IMR-90 (cell line): ENCODE data around the gene PRKAR1B. TPM values are rescaled to one million over a fixed set of nuclear protein-coding genes. Genes with fewer than 3 reads are reported as not detected.

Experiments used
- ATAC-seq: fragments of 200-7000 bp; cut with Tn5 transposase; 2 replicates; pipeline ENCODE4 v1.9.1; 2020; ENCODE audit warnings: low read depth, mild to moderate bottlenecking, moderate library complexity
- BruUV-seq: library from RNA; stranded (reverse); fragments of 400-500 nt; replicated peaks from 2 replicates; lab custom pipeline; 2021; lab: Mats Ljungman, UMichigan
- CTCF ChIA-PET: fragments of 300-600 bp; formaldehyde crosslinking; extraction: SDS; loops from one replicate; lab custom pipeline; 2021; ENCODE audit warnings: antibody characterized with exemption; lab: Yijun Ruan, JAX
- POLR2A ChIA-PET: fragments of 300-600 bp; sonication (Branson Sonifier 250); formaldehyde crosslinking; loops from one replicate; lab custom pipeline; 2022; ENCODE audit warnings: antibody characterized with exemption; ENCODE audit not compliant: unreplicated experiment; lab: Charles Lee
- DNase-seq: peaks from one replicate; pipeline ENCODE4 v3.0.0; 2013
- H2AFZ ChIP-seq: replicated peaks from 2 replicates; pipeline ENCODE3; 2013; ENCODE audit warnings: low read length, mild to moderate bottlenecking; ENCODE audit not compliant: poor library complexity
- H2AK5ac ChIP-seq: 2 replicates; pipeline ENCODE4 v1.6.1; 2013; ENCODE audit warnings: low read depth, low read length, inconsistent platforms
- H2AK9ac ChIP-seq: replicated peaks from 2 replicates; pipeline ENCODE3; 2013; ENCODE audit warnings: mild to moderate bottlenecking, low read depth, low read length, moderate library complexity; ENCODE audit not compliant: poor library complexity
- H2BK120ac ChIP-seq: 2 replicates; pipeline ENCODE4 v1.6.1; 2013; ENCODE audit warnings: low read depth, low read length, inconsistent platforms
- H2BK15ac ChIP-seq: 3 replicates; pipeline ENCODE4 v1.6.1; 2013; ENCODE audit warnings: low read depth, low read length, inconsistent platforms
- H2BK20ac ChIP-seq: 2 replicates; pipeline ENCODE4 v1.6.1; 2013; ENCODE audit warnings: low read depth, mild to moderate bottlenecking, inconsistent platforms, low read length, moderate library complexity
- H2BK5ac ChIP-seq: 2 replicates; pipeline ENCODE4 v1.6.1; 2013; ENCODE audit warnings: mild to moderate bottlenecking, low read depth, low read length, inconsistent platforms; ENCODE audit not compliant: poor library complexity, severe bottlenecking
- H3K14ac ChIP-seq: replicated peaks from 2 replicates; pipeline ENCODE4 v1.6.1; 2013; ENCODE audit warnings: low read depth, low read length, inconsistent platforms
- H3K18ac ChIP-seq: 2 replicates; pipeline ENCODE4 v1.6.1; 2013; ENCODE audit warnings: low read depth, low read length, control low read depth
- H3K23ac ChIP-seq: 2 replicates; pipeline ENCODE4 v1.6.1; 2013; ENCODE audit warnings: low read depth, low read length, inconsistent platforms
- H3K27ac ChIP-seq: 2 replicates; pipeline ENCODE4 v1.5.1; 2013; ENCODE audit warnings: mild to moderate bottlenecking, control low read depth, low read length; ENCODE audit not compliant: insufficient read depth
- H3K27me3 ChIP-seq: 2 replicates; pipeline ENCODE4 v1.6.1; 2013; ENCODE audit warnings: low read length; ENCODE audit not compliant: control insufficient read depth, insufficient read depth
- H3K36me3 ChIP-seq: 2 replicates; pipeline ENCODE4 v1.6.1; 2013; ENCODE audit warnings: low read length, mixed read lengths; ENCODE audit not compliant: control insufficient read depth, insufficient read depth
- H3K4ac ChIP-seq: 2 replicates; pipeline ENCODE4 v1.6.1; 2013; ENCODE audit warnings: low read depth, low read length, inconsistent platforms
- H3K4me1 ChIP-seq: 2 replicates; pipeline ENCODE4 v1.6.1; 2013; ENCODE audit warnings: low read length, mixed read lengths; ENCODE audit not compliant: control insufficient read depth, insufficient read depth
- H3K4me2 ChIP-seq: 2 replicates; pipeline ENCODE4 v1.6.1; 2013; ENCODE audit warnings: low read depth, mild to moderate bottlenecking, control low read depth, low read length, moderate library complexity
- H3K4me3 ChIP-seq: 2 replicates; pipeline ENCODE4 v1.5.1; 2013; ENCODE audit warnings: low read depth, mild to moderate bottlenecking, control low read depth, low read length, moderate library complexity; ENCODE audit not compliant: insufficient read depth
- H3K56ac ChIP-seq: 2 replicates; pipeline ENCODE4 v1.6.1; 2013; ENCODE audit warnings: low read length, inconsistent platforms; ENCODE audit not compliant: insufficient read depth; ENCODE audit errors: extremely low read depth
- H3K79me1 ChIP-seq, 2 experiments: 2 replicates each; pipeline ENCODE4 v1.6.1; 2013; ENCODE audit warnings: low read length in 2 of 2, inconsistent platforms in 1 of 2, low read depth in 1 of 2
- H3K9ac ChIP-seq: 2 replicates; pipeline ENCODE4 v1.6.1; 2013; ENCODE audit warnings: low read depth, low read length, control low read depth
- H3K9me1 ChIP-seq: 2 replicates; pipeline ENCODE4 v1.6.1; 2013; ENCODE audit warnings: low read length, inconsistent platforms; ENCODE audit not compliant: insufficient read depth
- H3K9me3 ChIP-seq: 2 replicates; pipeline ENCODE4 v1.6.1; 2013; ENCODE audit warnings: low read length; ENCODE audit not compliant: control insufficient read depth, insufficient read depth
- H4K20me1 ChIP-seq: 2 replicates; pipeline ENCODE4 v1.6.1; 2013; ENCODE audit warnings: low read length, inconsistent platforms; ENCODE audit not compliant: insufficient read depth
- H4K5ac ChIP-seq: 2 replicates; pipeline ENCODE4 v1.6.1; 2013; ENCODE audit warnings: mild to moderate bottlenecking, low read depth, low read length, control low read depth
- H4K8ac ChIP-seq, 2 experiments: 2 replicates each; pipeline ENCODE4 v1.6.1; 2013; ENCODE audit warnings: low read depth in 2 of 2, low read length in 2 of 2, control low read depth in 1 of 2, inconsistent platforms in 1 of 2
- H4K91ac ChIP-seq: 2 replicates; pipeline ENCODE4 v1.6.1; 2013; ENCODE audit warnings: low read depth, low read length, inconsistent platforms; ENCODE audit not compliant: insufficient read depth
- BHLHE40 ChIP-seq: fragments of 150-350 bp; IDR thresholded peaks from 2 replicates; pipeline ENCODE4 v1.6.1; 2016; ENCODE audit warnings: mild to moderate bottlenecking, low read depth, low read length
- CEBPB ChIP-seq: IDR thresholded peaks from 2 replicates; pipeline ENCODE4 v1.6.1; 2012; ENCODE audit warnings: low read depth, low read length, improper control_type of control experiment
- FOS ChIP-seq: fragments of 150-350 bp; IDR thresholded peaks from 2 replicates; pipeline ENCODE4 v1.6.1; 2016; ENCODE audit warnings: low read depth, low read length
- MAFK ChIP-seq: IDR thresholded peaks from 2 replicates; pipeline ENCODE4 v1.6.1; 2012; ENCODE audit warnings: low read depth, low read length, improper control_type of control experiment
- MAZ ChIP-seq: IDR thresholded peaks from 2 replicates; pipeline ENCODE4 v1.6.1; 2012; ENCODE audit warnings: low read depth, mild to moderate bottlenecking, low read length, improper control_type of control experiment, moderate library complexity, borderline replicate concordance
- MXI1 ChIP-seq: IDR thresholded peaks from 2 replicates; pipeline ENCODE4 v1.6.1; 2012; ENCODE audit warnings: low read depth, mild to moderate bottlenecking, low read length, moderate library complexity, borderline replicate concordance
- RAD21 ChIP-seq: IDR thresholded peaks from 2 replicates; pipeline ENCODE4 v1.6.1; 2012; ENCODE audit warnings: low read length, improper control_type of control experiment
- RCOR1 ChIP-seq: IDR thresholded peaks from 2 replicates; pipeline ENCODE4 v1.6.1; 2012; ENCODE audit warnings: mild to moderate bottlenecking, low read length, improper control_type of control experiment; ENCODE audit not compliant: insufficient replicate concordance
- RFX5 ChIP-seq: IDR thresholded peaks from 2 replicates; pipeline ENCODE4 v1.8.0; 2012; ENCODE audit warnings: low read depth, mild to moderate bottlenecking, low read length, moderate library complexity
- SMC3 ChIP-seq: fragments of 150-350 bp; IDR thresholded peaks from 2 replicates; pipeline ENCODE4 v1.6.1; 2016; ENCODE audit warnings: low read depth, mild to moderate bottlenecking, antibody characterized with exemption, low read length, moderate library complexity
- WGBS, 2 experiments: methylation state at CpG; one replicate each; pipeline versions ENCODE4 v1.1.5 to v1.1.7; 2013; ENCODE audit warnings: missing lambda C conversion rate in 2 of 2; ENCODE audit not compliant: insufficient read length in 1 of 2; ENCODE audit errors: extremely low coverage in 2 of 2; 5-methylcytosine and 5-hydroxymethylcytosine counted together
- dilution Hi-C: fragments of 300-500 bp; cut with HindIII; formaldehyde crosslinking; loops from one replicate; pipeline ENCODE4 v1.14.3; 2018; ENCODE audit warnings: low sequenced_read_pairs; ENCODE audit not compliant: unreplicated experiment
- in situ Hi-C: fragments of 300-500 bp; cut with MboI; formaldehyde crosslinking; loops from 3 replicates; pipeline ENCODE4 v1.14.3; 2019; ENCODE audit warnings: low sequenced_read_pairs, inconsistent platforms, mixed read lengths
- intact Hi-C: fragments of 100-400 bp; cut with micrococcal nuclease; formaldehyde crosslinking; loops from 2 replicates; pipeline ENCODE4 v1.10.0; 2022
- polyA plus RNA-seq, 3 experiments: library from polyadenylated mRNA; depleted of rRNA; stranded (reverse); fragments of >200 nt; gene quantifications; 2 replicates each; pipeline ENCODE4 v1.2.3, GENCODE V29; 2012; ENCODE audit warnings: low replicate concordance in 1 of 3
- total RNA-seq: library from RNA; depleted of rRNA; stranded (reverse); fragments of >200 nt; gene quantifications from 2 replicates; pipeline ENCODE4 v1.2.3, GENCODE V29; 2012
- TF ChIP-seq, protein P1 (sequence below): conservative IDR thresholded peaks from 2 replicates; pipeline ENCODE4 v1.5.1; 2012; ENCODE audit warnings: mild to moderate bottlenecking, low read depth, low read length, improper control_type of control experiment
- TF ChIP-seq, protein P2 (sequence below): fragments of 150-350 bp; IDR thresholded peaks from 2 replicates; pipeline ENCODE4 v1.6.1; 2016; ENCODE audit warnings: low read depth, mild to moderate bottlenecking, low read length, moderate library complexity, borderline replicate concordance

PRKAR1B gene
- total and polyA plus RNA-seq, 2 of the 4 experiments (the other 2 are of a cell fraction), result 15.2 to 20.2 TPM

DNA sequence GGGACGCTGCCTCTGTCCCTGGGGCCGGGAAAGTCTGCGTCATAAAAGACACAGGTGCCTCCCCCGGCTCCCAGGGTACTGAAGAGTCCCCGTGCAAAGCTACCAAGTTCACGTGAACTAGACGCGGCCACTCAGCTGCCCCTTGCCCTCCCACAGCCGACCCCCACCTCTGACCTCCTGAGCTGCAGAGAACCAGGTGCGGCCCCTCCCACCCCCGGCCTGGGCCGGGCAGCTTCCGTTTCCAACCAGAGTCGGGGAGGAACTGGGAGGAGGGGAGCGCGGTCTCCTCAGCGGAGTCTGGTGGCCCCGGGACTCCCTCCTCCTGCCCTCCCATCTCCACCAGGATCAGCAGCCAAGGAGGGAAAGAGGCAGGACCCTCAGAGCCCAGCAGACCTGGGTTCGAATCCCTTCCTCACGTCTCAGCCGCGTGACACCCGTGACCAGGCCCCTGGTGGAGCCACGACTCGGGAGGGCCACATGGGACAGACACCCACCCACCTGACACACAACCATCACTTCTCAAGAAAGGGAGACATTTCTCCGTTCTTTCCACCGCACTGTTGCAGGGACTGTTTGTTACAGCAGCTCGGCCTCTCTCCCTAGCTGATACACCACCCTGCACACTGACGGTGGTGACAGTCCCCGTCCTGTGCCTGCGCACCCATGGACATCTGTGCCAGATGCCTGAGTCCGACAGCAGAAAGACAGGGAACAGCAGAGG is 170.1 kb downstream of the PRKAR1B start:
- no peak overlapping the region for H2BK120ac ChIP-seq
- H3K79me1 ChIP-seq, result no peaks in the 10 kb centered on the region
- dilution Hi-C loops (no loop called here), intact Hi-C loops (no loop called here), in situ Hi-C loops (no loop called here)
- H3K4me2 ChIP-seq, result no peak overlapping the region
- no peak overlapping the region for H2AK9ac ChIP-seq
- TF ChIP-seq, protein P1, sequence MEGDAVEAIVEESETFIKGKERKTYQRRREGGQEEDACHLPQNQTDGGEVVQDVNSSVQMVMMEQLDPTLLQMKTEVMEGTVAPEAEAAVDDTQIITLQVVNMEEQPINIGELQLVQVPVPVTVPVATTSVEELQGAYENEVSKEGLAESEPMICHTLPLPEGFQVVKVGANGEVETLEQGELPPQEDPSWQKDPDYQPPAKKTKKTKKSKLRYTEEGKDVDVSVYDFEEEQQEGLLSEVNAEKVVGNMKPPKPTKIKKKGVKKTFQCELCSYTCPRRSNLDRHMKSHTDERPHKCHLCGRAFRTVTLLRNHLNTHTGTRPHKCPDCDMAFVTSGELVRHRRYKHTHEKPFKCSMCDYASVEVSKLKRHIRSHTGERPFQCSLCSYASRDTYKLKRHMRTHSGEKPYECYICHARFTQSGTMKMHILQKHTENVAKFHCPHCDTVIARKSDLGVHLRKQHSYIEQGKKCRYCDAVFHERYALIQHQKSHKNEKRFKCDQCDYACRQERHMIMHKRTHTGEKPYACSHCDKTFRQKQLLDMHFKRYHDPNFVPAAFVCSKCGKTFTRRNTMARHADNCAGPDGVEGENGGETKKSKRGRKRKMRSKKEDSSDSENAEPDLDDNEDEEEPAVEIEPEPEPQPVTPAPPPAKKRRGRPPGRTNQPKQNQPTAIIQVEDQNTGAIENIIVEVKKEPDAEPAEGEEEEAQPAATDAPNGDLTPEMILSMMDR, result no peak
- TF ChIP-seq, protein P2, sequence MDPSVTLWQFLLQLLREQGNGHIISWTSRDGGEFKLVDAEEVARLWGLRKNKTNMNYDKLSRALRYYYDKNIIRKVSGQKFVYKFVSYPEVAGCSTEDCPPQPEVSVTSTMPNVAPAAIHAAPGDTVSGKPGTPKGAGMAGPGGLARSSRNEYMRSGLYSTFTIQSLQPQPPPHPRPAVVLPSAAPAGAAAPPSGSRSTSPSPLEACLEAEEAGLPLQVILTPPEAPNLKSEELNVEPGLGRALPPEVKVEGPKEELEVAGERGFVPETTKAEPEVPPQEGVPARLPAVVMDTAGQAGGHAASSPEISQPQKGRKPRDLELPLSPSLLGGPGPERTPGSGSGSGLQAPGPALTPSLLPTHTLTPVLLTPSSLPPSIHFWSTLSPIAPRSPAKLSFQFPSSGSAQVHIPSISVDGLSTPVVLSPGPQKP, result no peak
- no peak for TF ChIP-seq MAFK
- no peak for TF ChIP-seq MAZ
- no peak for TF ChIP-seq FOS
- TF ChIP-seq CEBPB, result no peak
- TF ChIP-seq RFX5, result no peak
- TF ChIP-seq SMC3, result no peak
- TF ChIP-seq RAD21, result no peak
- no peak for TF ChIP-seq RCOR1
- no peak for TF ChIP-seq BHLHE40
- TF ChIP-seq MXI1, result no peak
- H4K20me1 ChIP-seq, result no peaks in the 10 kb centered on the region
- H3K4ac ChIP-seq, result no peak overlapping the region
- no peaks in the 10 kb centered on the region for H3K36me3 ChIP-seq
- no peak for DNase-seq
- no peak overlapping the region for H3K56ac ChIP-seq
- ATAC-seq, result no peak
- no peak overlapping the region for H3K9ac ChIP-seq
- CTCF ChIA-PET, result no interaction called here
- 81% methylated on average over 5 of the region's 32 CpGs; no CpG with 5 or more reads in 1 of the 2 experiments for WGBS, 2 experiments
- no peak overlapping the region for H2BK15ac ChIP-seq
- H3K27me3 ChIP-seq, result no peaks in the 10 kb centered on the region; the same call in 1 of the 2 replicates
- no peak overlapping the region for H4K5ac ChIP-seq
- no peak overlapping the region for H2BK5ac ChIP-seq
- H4K8ac ChIP-seq, result no peak overlapping the region
- peaks cover 2% of the 10 kb centered on the region; the same call in 1 of the 2 replicates for H3K4me1 ChIP-seq
- no peak overlapping the region for H2BK20ac ChIP-seq
- no peak overlapping the region for H3K18ac ChIP-seq
- peak overlapping the region; percentile 23 for H2AFZ ChIP-seq
- peaks cover 3% of the 10 kb centered on the region for H3K9me3 ChIP-seq
- no peak overlapping the region for H3K14ac ChIP-seq
- no peak overlapping the region for H3K27ac ChIP-seq
- POLR2A ChIA-PET, result no interaction called here
- H4K91ac ChIP-seq, result no peak overlapping the region
- no peak overlapping the region for H2AK5ac ChIP-seq
- no peak overlapping the region for H3K4me3 ChIP-seq
- H3K9me1 ChIP-seq, result no peaks in the 10 kb centered on the region
- H3K23ac ChIP-seq, result no peak overlapping the region
- BruUV-seq, result no TSS peak
